Breast epithelium (tissue), 3 donors: Measurements from ENCODE around the gene LSAMP.

ENCODE experiments used
- CTCF ChIP-seq, 3 donors: fragments of 450-650 bp; IDR thresholded peaks; one replicate each; pipeline ENCODE4 v1.5.1; 2016 to 2017; ENCODE audit warnings: antibody characterized with exemption in 3 of 3, mild to moderate bottlenecking in 3 of 3, moderate library complexity in 3 of 3
- POLR2A ChIP-seq: fragments of 450-650 bp; IDR thresholded peaks from one replicate; pipeline ENCODE4 v1.6.1; 2016; ENCODE audit warnings: antibody characterized with exemption, mild to moderate bottlenecking, moderate library complexity

GRCh38 chr3:115930922-115931321 is 514.4 kb downstream of the LSAMP start:
- TF ChIP-seq CTCF (IDR thresholded peaks at IDR 0.05) (no peak), POLR2A (no peak)
